K562 (cell line): ENCODE data around the gene HADH. TPM values are rescaled to one million over a fixed set of nuclear protein-coding genes. Genes with fewer than 3 reads are reported as not detected.

Experiments used
- ARID2 ChIP-seq: fragments of 450-650 bp; IDR thresholded peaks from 2 replicates; pipeline ENCODE4 v1.6.1; 2017; ENCODE audit warnings: antibody characterized with exemption, mild to moderate bottlenecking
- ATF1 ChIP-seq, 2 experiments: fragments of 450-650 bp in 1 of 2; IDR thresholded peaks; 2 replicates each; pipeline ENCODE4 v1.6.1; 2016; ENCODE audit warnings: missing compliant biosample characterization in 1 of 2, missing genetic modification characterization in 1 of 2
- HDAC2 ChIP-seq: fragments of 450-650 bp; IDR thresholded peaks from 2 replicates; pipeline ENCODE4 v1.6.1; 2016; ENCODE audit warnings: mild to moderate bottlenecking
- HEY1 ChIP-seq: fragments of 250-450 bp; sonication (Bioruptor Pico); IDR thresholded peaks from 2 replicates; pipeline ENCODE4 v1.5.0; 2020; ENCODE audit warnings: mild to moderate bottlenecking, moderate library complexity, borderline replicate concordance
- HMBOX1 ChIP-seq: sonication (generic); IDR thresholded peaks from 2 replicates; pipeline ENCODE4 v1.6.1; 2016
- JUN ChIP-seq, 2 experiments: sonication (generic) in 1 of 2; formaldehyde crosslinking in 1 of 2; IDR thresholded peaks; 2 replicates each; pipeline versions ENCODE4 v1.6.1 to v1.8.0; 2012 to 2022; ENCODE audit warnings: borderline replicate concordance in 2 of 2, mild to moderate bottlenecking in 2 of 2, improper control_type of control experiment in 1 of 2, low read depth in 1 of 2, low read length in 1 of 2, missing genetic modification reagents in 1 of 2
- MAFK ChIP-seq: IDR thresholded peaks from 2 replicates; pipeline ENCODE4 v1.6.1; 2011; ENCODE audit warnings: low read length, improper control_type of control experiment
- MEF2A ChIP-seq: IDR thresholded peaks from 2 replicates; pipeline ENCODE4 v1.6.1; 2011; ENCODE audit warnings: low read depth, mild to moderate bottlenecking, low read length, moderate library complexity; ENCODE audit not compliant: control insufficient read depth
- NCOR1 ChIP-seq: fragments of 450-650 bp; IDR thresholded peaks from 2 replicates; pipeline ENCODE4 v1.6.1; 2016; ENCODE audit warnings: mild to moderate bottlenecking, moderate library complexity
- NFE2 ChIP-seq: IDR thresholded peaks from 2 replicates; pipeline ENCODE4 v1.6.1; 2014; ENCODE audit warnings: antibody characterized with exemption, low read depth
- POLR2A ChIP-seq: fragments of 450-650 bp; conservative IDR thresholded peaks from 2 replicates; pipeline ENCODE4 v1.6.1; 2016
- PPARD ChIP-seq: fragments of 250-450 bp; sonication (Bioruptor Pico); IDR thresholded peaks from 2 replicates; pipeline ENCODE4 v1.8.0; 2022; ENCODE audit warnings: inconsistent platforms, mild to moderate bottlenecking, moderate library complexity
- RBM17 ChIP-seq: fragments of 200-400 bp; formaldehyde crosslinking; IDR thresholded peaks from 2 replicates; pipeline ENCODE4 v1.6.1; 2017; ENCODE audit warnings: low read depth, mild to moderate bottlenecking, low read length, borderline replicate concordance
- SREBF2 ChIP-seq: sonication (generic); formaldehyde crosslinking; IDR thresholded peaks from 2 replicates; pipeline ENCODE4 v1.4.0; 2020; ENCODE audit warnings: mild to moderate bottlenecking, missing genetic modification reagents
- SRSF3 ChIP-seq: fragments of 200-400 bp; formaldehyde crosslinking; IDR thresholded peaks from 2 replicates; pipeline ENCODE4 v1.6.1; 2016; ENCODE audit warnings: mild to moderate bottlenecking, low read length, moderate library complexity; ENCODE audit not compliant: insufficient read depth
- ZFP30 ChIP-seq: fragments of 250-450 bp; sonication (Bioruptor Pico); IDR thresholded peaks from 2 replicates; pipeline ENCODE4 v1.8.0; 2022; ENCODE audit warnings: moderate library complexity, mild to moderate bottlenecking, inconsistent platforms, borderline replicate concordance
- ZNF232 ChIP-seq: sonication (generic); formaldehyde crosslinking; IDR thresholded peaks from 2 replicates; pipeline ENCODE4 v1.8.0; 2022; ENCODE audit warnings: mild to moderate bottlenecking, missing genetic modification reagents
- ZNF347 ChIP-seq: fragments of 450-650 bp; formaldehyde crosslinking; IDR thresholded peaks from 2 replicates; pipeline ENCODE4 v1.4.0; 2020; ENCODE audit warnings: low read depth, mild to moderate bottlenecking, moderate library complexity
- ZNF436 ChIP-seq: fragments of 250-450, 450-650 bp; sonication (Bioruptor Pico); formaldehyde crosslinking; IDR thresholded peaks from 2 replicates; pipeline ENCODE4 v1.7.0; 2020; ENCODE audit warnings: mild to moderate bottlenecking
- ZNF589 ChIP-seq: fragments of 200-800 bp; sonication (Bioruptor generic); IDR thresholded peaks from 2 replicates; pipeline ENCODE4 v1.6.1; 2016; ENCODE audit warnings: low read depth, missing genetic modification characterization, missing compliant biosample characterization
- ZNF609 ChIP-seq: sonication (generic); formaldehyde crosslinking; IDR thresholded peaks from 2 replicates; pipeline ENCODE4 v1.8.1; 2023; ENCODE audit warnings: missing genetic modification reagents, mild to moderate bottlenecking, borderline replicate concordance
- polyA plus RNA-seq, 8 experiments: library from polyadenylated mRNA; depleted of rRNA in 4 of 8; stranded (reverse) in 5 of 8; unstranded in 3 of 8; fragments of >200 nt; fragmentation: Nextera tagmentation in 2 of 8; fragmentation: Illumina TruSeq in 1 of 8; extraction: Ambion mirVana in 2 of 8; extraction: Trizol in 1 of 8; gene quantifications; 2 replicates each; pipeline versions ENCODE4 v1.2.1 to v1.2.3, GENCODE V29; 2011 to 2014; ENCODE audit warnings: inconsistent platforms in 1 of 8, missing spikeins in 1 of 8
- total RNA-seq, 7 experiments: library from RNA; depleted of rRNA in 6 of 7; stranded (reverse); fragments of >200 nt in 6 of 7; fragmentation: Illumina TruSeq in 2 of 7; extraction: Trizol in 2 of 7; gene quantifications; 2 replicates each; pipeline versions ENCODE4 v1.2.1 to v1.2.3, GENCODE V29; 2011 to 2021; ENCODE audit warnings: low replicate concordance in 1 of 7
- TF ChIP-seq, protein P1 (sequence below): fragments of 450-650 bp; formaldehyde crosslinking; IDR thresholded peaks from 2 replicates; pipeline ENCODE4 v1.4.0; 2022; ENCODE audit warnings: mild to moderate bottlenecking, moderate library complexity

The HADH gene
- total and polyA plus RNA-seq, 9 of the 15 experiments (the other 6 are each of a cell fraction or from before 2014, with no cell fraction given): 9.4 to 73.3 (median 32.8) TPM

DNA sequence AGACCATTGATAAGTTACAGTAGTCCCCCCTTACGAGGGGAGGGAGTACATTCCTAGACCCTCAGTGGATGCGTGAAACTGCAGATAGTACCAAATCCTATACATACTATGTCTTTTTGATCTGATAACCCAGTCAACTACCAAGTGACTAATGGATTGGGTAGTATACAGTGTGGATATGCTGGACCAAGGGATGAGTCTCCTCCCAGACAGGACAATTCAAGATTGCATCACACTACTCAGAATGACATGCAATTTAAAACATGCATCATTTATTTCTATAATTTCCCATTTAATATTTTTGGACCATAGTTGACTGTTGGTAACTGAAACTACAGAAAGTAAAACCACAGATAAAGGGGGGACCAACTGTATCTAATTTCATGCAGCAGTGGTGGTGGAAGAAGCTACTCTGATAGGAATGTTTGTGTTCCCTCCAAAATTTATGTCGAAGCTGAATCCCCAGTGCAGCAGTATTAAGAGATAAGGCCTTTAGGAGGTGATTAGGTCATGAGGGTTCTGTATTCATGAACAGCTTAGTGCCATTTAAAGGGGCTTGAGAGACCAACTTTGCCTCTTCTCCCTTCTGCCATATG lies 11.9 kb downstream of the HADH start (continued):
- TF ChIP-seq HEY1 (CRISPR knock-in tag) (no peak), HDAC2 (no peak), ARID2 (no peak), SRSF3 (no peak), ZFP30 (no peak), ZNF232 (CRISPR knock-in tag) (no peak), ATF1 (CRISPR knock-in tag; IDR thresholded peaks at IDR 0.05) (no peak), ATF1 (tag; IDR thresholded peaks at IDR 0.05) (no peak), MEF2A (no peak), POLR2A (no peak), RBM17 (no peak), PPARD (no peak), JUN (IDR thresholded peaks at IDR 0.05; ENCODE audit: borderline replicate concordance, low read depth, low read length) (0 out of 2 replicates have a peak, but pooled peaks have one; percentile 14), JUN (CRISPR knock-in tag; IDR thresholded peaks at IDR 0.05; ENCODE audit: borderline replicate concordance) (no peak), ZNF347 (CRISPR knock-in tag) (no peak), ZNF436 (CRISPR knock-in tag) (no peak), HMBOX1 (peak; percentile 74; the same call in 1 of the 2 replicates), SREBF2 (CRISPR knock-in tag) (no peak), ZNF609 (CRISPR knock-in tag) (no peak), NCOR1 (no peak), ZNF589 (CRISPR knock-in tag) (no peak), NFE2 (peak; percentile 49; the same call in 1 of the 2 replicates), MAFK (no peak)
- TF ChIP-seq, protein P1, sequence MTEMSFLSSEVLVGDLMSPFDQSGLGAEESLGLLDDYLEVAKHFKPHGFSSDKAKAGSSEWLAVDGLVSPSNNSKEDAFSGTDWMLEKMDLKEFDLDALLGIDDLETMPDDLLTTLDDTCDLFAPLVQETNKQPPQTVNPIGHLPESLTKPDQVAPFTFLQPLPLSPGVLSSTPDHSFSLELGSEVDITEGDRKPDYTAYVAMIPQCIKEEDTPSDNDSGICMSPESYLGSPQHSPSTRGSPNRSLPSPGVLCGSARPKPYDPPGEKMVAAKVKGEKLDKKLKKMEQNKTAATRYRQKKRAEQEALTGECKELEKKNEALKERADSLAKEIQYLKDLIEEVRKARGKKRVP (CRISPR knock-in tag): 0 out of 2 replicates have a peak, but pooled peaks have one; percentile 42
